PC-3 (cell line): ENCODE measurements around the gene CEP126. TPM values are rescaled to one million over a fixed set of nuclear protein-coding genes. Genes with fewer than 3 reads are reported as not detected.

Source experiments
- ATAC-seq: fragments of 200-7000 bp; cut with Tn5 transposase; 2 replicates; pipeline ENCODE4 v1.9.1; 2020; ENCODE audit warnings: mild to moderate bottlenecking, moderate library complexity
- BruUV-seq: library from RNA; stranded (reverse); fragments of 400-500 nt; replicated peaks from 2 replicates; lab custom pipeline; 2021; lab: Mats Ljungman, UMichigan
- CTCF ChIA-PET: fragments of 300-600 bp; sonication (Branson Sonifier 250); formaldehyde crosslinking; loops from one replicate; lab custom pipeline; 2022; ENCODE audit warnings: antibody characterized with exemption; lab: Charles Lee
- POLR2A ChIA-PET: fragments of 300-600 bp; sonication (Branson Sonifier 250); formaldehyde crosslinking; loops from one replicate; lab custom pipeline; 2022; ENCODE audit warnings: antibody characterized with exemption; ENCODE audit not compliant: unreplicated experiment; lab: Charles Lee
- DNase-seq: peaks from one replicate; pipeline ENCODE4 v3.0.0-alpha.2; 2015
- H2AFZ ChIP-seq: fragments of 300-600 bp; sonication (generic); 2 replicates; pipeline ENCODE4 v1.6.0; 2016; ENCODE audit warnings: antibody characterized with exemption, low read length
- H3F3A ChIP-seq: fragments of 300-600 bp; sonication (generic); one replicate; pipeline ENCODE4 v1.6.0; 2017; ENCODE audit warnings: antibody characterized with exemption, low read length, control low read depth, mild to moderate bottlenecking; ENCODE audit not compliant: unreplicated experiment
- H3K27ac ChIP-seq: fragments of 300-600 bp; sonication (generic); 2 replicates; pipeline ENCODE4 v1.5.1; 2016; ENCODE audit warnings: mild to moderate bottlenecking, low read length
- H3K27me3 ChIP-seq: fragments of 300-600 bp; sonication (generic); 2 replicates; pipeline ENCODE4 v1.6.1; 2016; ENCODE audit warnings: low read length, mixed read lengths
- H3K36me3 ChIP-seq: fragments of 300-600 bp; sonication (generic); 2 replicates; pipeline ENCODE4 v1.6.1; 2016; ENCODE audit warnings: low read depth, mixed run types, low read length, mixed read lengths
- H3K4me1 ChIP-seq: fragments of 300-600 bp; sonication (generic); 2 replicates; pipeline ENCODE4 v1.5.1; 2016; ENCODE audit warnings: low read length; ENCODE audit not compliant: insufficient read depth
- H3K4me2 ChIP-seq: fragments of 300-600 bp; sonication (generic); 2 replicates; pipeline ENCODE4 v1.6.0; 2016; ENCODE audit warnings: low read length
- H3K4me3 ChIP-seq: fragments of 300-600 bp; sonication (generic); 2 replicates; pipeline ENCODE4 v1.5.1; 2016; ENCODE audit warnings: mild to moderate bottlenecking, low read length, mixed read lengths
- H3K79me2 ChIP-seq: fragments of 300-600 bp; sonication (generic); 2 replicates; pipeline ENCODE4 v1.6.1; 2017; ENCODE audit warnings: low read length, mixed read lengths
- H3K9ac ChIP-seq: fragments of 300-600 bp; sonication (generic); 2 replicates; pipeline ENCODE4 v1.6.0; 2016; ENCODE audit warnings: mild to moderate bottlenecking, low read length
- H3K9me2 ChIP-seq: fragments of 300-600 bp; sonication (generic); replicated peaks from 2 replicates; pipeline ENCODE4 v1.6.1; 2016; ENCODE audit warnings: mixed run types, low read length, mixed read lengths
- H3K9me3 ChIP-seq: fragments of 300-600 bp; sonication (generic); 2 replicates; pipeline ENCODE4 v1.6.1; 2016; ENCODE audit warnings: low read length, mixed read lengths
- H4K20me1 ChIP-seq: fragments of 300-600 bp; sonication (generic); 2 replicates; pipeline ENCODE4 v1.6.1; 2016; ENCODE audit warnings: low read length, mixed read lengths
- EZH2 ChIP-seq: fragments of 300-600 bp; sonication (generic); IDR thresholded peaks from one replicate; pipeline ENCODE4 v1.6.1; 2017; ENCODE audit warnings: antibody characterized with exemption, mild to moderate bottlenecking, low read length; ENCODE audit not compliant: unreplicated experiment
- EZH2phosphoT487 ChIP-seq: fragments of 300-600 bp; sonication (generic); IDR thresholded peaks from 2 replicates; pipeline ENCODE4 v1.6.1; 2018; ENCODE audit warnings: mild to moderate bottlenecking, antibody characterized with exemption, low read length, borderline replicate concordance
- intact Hi-C: fragments of 100-400 bp; cut with micrococcal nuclease; formaldehyde crosslinking; loops from 2 replicates; pipeline ENCODE4 v1.9.0; 2023
- total RNA-seq: library from RNA; depleted of rRNA; stranded (reverse); fragments of >200 nt; gene quantifications from 2 replicates; pipeline ENCODE4 v1.2.3, GENCODE V29; 2014
- TF ChIP-seq, protein P1 (sequence below): fragments of 300-600 bp; sonication (generic); conservative IDR thresholded peaks from 2 replicates; pipeline ENCODE4 v1.5.1; 2017; ENCODE audit warnings: antibody characterized with exemption, low read depth, mild to moderate bottlenecking, low read length

CEP126 gene
- total RNA-seq, 1 experiment from 2014 or later, result 2.5 TPM

DNA sequence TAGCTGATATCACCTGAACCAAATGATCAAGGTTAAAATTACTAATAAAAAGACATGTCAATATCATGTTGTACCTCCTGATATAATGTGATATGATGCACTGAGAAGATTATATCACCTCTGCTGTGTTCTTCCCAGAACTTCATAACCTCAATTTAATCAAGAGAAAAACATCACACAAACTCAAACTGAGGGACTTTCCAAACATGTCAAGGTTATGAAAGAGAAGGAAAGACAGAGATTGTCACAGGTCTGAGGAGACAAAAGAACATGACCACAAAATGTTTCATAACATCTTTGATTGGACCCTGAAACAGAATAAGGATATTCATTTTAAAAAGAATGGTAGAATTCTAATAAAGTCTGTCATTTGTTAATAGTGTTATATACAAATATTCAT is 89.4 kb downstream of the CEP126 start:
- no peaks in the 10 kb centered on the region for H3K79me2 ChIP-seq
- no peaks in the 10 kb centered on the region for H3K9me3 ChIP-seq
- H3K4me3 ChIP-seq, result no peak overlapping the region
- H4K20me1 ChIP-seq, result no peaks in the 10 kb centered on the region
- no peaks in the 10 kb centered on the region for H3K27me3 ChIP-seq
- intact Hi-C loops, result no loop called here
- ATAC-seq, result no peak
- H2AFZ ChIP-seq, result no peak overlapping the region
- peaks cover 28% of the 10 kb centered on the region for H3K4me1 ChIP-seq
- CTCF ChIA-PET, result no interaction called here
- BruUV-seq, result no TSS peak
- no peaks in the 10 kb centered on the region for H3K9me2 ChIP-seq
- TF ChIP-seq EZH2phosphoT487 (no peak), EZH2 (no peak)
- TF ChIP-seq, protein P1, sequence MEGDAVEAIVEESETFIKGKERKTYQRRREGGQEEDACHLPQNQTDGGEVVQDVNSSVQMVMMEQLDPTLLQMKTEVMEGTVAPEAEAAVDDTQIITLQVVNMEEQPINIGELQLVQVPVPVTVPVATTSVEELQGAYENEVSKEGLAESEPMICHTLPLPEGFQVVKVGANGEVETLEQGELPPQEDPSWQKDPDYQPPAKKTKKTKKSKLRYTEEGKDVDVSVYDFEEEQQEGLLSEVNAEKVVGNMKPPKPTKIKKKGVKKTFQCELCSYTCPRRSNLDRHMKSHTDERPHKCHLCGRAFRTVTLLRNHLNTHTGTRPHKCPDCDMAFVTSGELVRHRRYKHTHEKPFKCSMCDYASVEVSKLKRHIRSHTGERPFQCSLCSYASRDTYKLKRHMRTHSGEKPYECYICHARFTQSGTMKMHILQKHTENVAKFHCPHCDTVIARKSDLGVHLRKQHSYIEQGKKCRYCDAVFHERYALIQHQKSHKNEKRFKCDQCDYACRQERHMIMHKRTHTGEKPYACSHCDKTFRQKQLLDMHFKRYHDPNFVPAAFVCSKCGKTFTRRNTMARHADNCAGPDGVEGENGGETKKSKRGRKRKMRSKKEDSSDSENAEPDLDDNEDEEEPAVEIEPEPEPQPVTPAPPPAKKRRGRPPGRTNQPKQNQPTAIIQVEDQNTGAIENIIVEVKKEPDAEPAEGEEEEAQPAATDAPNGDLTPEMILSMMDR, result no peak
- H3K9ac ChIP-seq, result no peak overlapping the region
- H3K4me2 ChIP-seq, result no peak overlapping the region
- H3K27ac ChIP-seq, result no peak overlapping the region
- no peak for DNase-seq
- H3K36me3 ChIP-seq, result no peaks in the 10 kb centered on the region
- POLR2A ChIA-PET, result no interaction called here
- peaks cover 12% of the 10 kb centered on the region for H3F3A ChIP-seq

- Histone ChIP-seq H3K9me3 (no peaks in the 10 kb centered on the region), H3K27me3 (no peaks in the 10 kb centered on the region), H2AFZ (no peak overlapping the region), H3K4me1 (peaks cover 38% of the 10 kb centered on the region), H3K4me3 (no peak overlapping the region), H3K79me2 (no peaks in the 10 kb centered on the region), H3K9ac (no peak overlapping the region), H3K36me3 (no peaks in the 10 kb centered on the region), H3K4me2 (no peak overlapping the region), H4K20me1 (no peaks in the 10 kb centered on the region), H3K27ac (no peak overlapping the region), H3K9me2 (no peaks in the 10 kb centered on the region), H3F3A (peaks cover 12% of the 10 kb centered on the region)
- POLR2A ChIA-PET, result interaction anchor here (0.6 kb wide), 1 partner anchor 31 kb away, joined by 3 read pairs; no protein-coding TSS in a partner anchor
- DNase-seq, result no peak
- no TSS peak for BruUV-seq
- intact Hi-C loops, result no loop called here
- ATAC-seq, result no peak
- TF ChIP-seq EZH2phosphoT487, result no peak
- TF ChIP-seq EZH2, result no peak
- TF ChIP-seq, protein P1, result no peak
- CTCF ChIA-PET, result no interaction called here
Observed at GRCh38 chr11:102005306-102005705, 90.5 kb downstream of the CEP126 start.

GRCh38 chr11:102006835-102007566 is 92.2 kb downstream of the CEP126 start:
- H3F3A ChIP-seq, result peaks cover 17% of the 10 kb centered on the region
- H3K79me2 ChIP-seq, result no peaks in the 10 kb centered on the region
- intact Hi-C loops, result loop anchor here (1.0 to 2.0 kb wide), 7 partner anchors 32 to 560 kb away; partner anchors contain the start of gene CEP126
- H3K36me3 ChIP-seq, result no peaks in the 10 kb centered on the region
- peak overlapping the region; percentile 15 for H2AFZ ChIP-seq
- H3K9ac ChIP-seq, result peak overlapping the region; percentile 59
- DNase-seq (peak; percentile 67), ATAC-seq (peak; percentile 4; the same call in 1 of the 2 replicates)
- no peaks in the 10 kb centered on the region for H4K20me1 ChIP-seq
- peak overlapping the region; percentile 41 for H3K4me3 ChIP-seq
- BruUV-seq, result TSS peak; percentile 91
- no peak for TF ChIP-seq EZH2phosphoT487
- TF ChIP-seq EZH2, result no peak
- H3K9me3 ChIP-seq, result no peaks in the 10 kb centered on the region
- POLR2A ChIA-PET, result interaction anchor here (0.5 to 1.0 kb wide), 8 partner anchors 37 to 559 kb away, joined by 3 to 12 read pairs (median 4); no protein-coding TSS in a partner anchor
- peak overlapping the region; percentile 90 for H3K27ac ChIP-seq
- H3K4me1 ChIP-seq, result peaks cover 54% of the 10 kb centered on the region
- no peaks in the 10 kb centered on the region for H3K9me2 ChIP-seq
- H3K4me2 ChIP-seq, result peak overlapping the region; percentile 76
- no peaks in the 10 kb centered on the region for H3K27me3 ChIP-seq
- CTCF ChIA-PET, result interaction anchor here (0.6 to 2.3 kb wide), 11 partner anchors 10 to 549 kb away, joined by 4 to 43 read pairs (median 8); partner anchors contain the start of gene CEP126
